ELF-1 (cell line): ENCODE measurements around the gene GRB10.
A peak's percentile ranks its signal among the peaks of the same experiment; 100 is the strongest.

Experiments
- DNase-seq: peaks from one replicate; pipeline ENCODE4 v3.0.0-alpha.2; 2016; ENCODE audit warnings: low read depth, low spot score

GRB10 gene

GRCh38 chr7:50803359-50804337 is 21.0 kb upstream of the GRB10 start:
- no peak for DNase-seq

- no peak for DNase-seq
These were observed 19.2 kb upstream of the GRB10 start for GRCh38 chr7:50801907-50802306.

- no peak for DNase-seq
These were observed 17.2 kb upstream of the GRB10 start for GRCh38 chr7:50799873-50800272.

GRCh38 chr7:50798126-50798525 is 15.4 kb upstream of the GRB10 start:
- no peak for DNase-seq

GRCh38 chr7:50795831-50796230 is 13.1 kb upstream of the GRB10 start:
- no peak for DNase-seq

- no peak for DNase-seq
These were observed 12.6 kb upstream of the GRB10 start for GRCh38 chr7:50795253-50795652.

GRCh38 chr7:50793947-50794570 is 11.4 kb upstream of the GRB10 start:
- DNase-seq: peak; percentile 41

- DNase-seq: no peak
These were observed 10.6 kb upstream of the GRB10 start for GRCh38 chr7:50793120-50793946.

GRCh38 chr7:50792342-50793119 is 9.8 kb upstream of the GRB10 start:
- DNase-seq: peak; percentile 47

- DNase-seq: no peak
These were observed 9.2 kb upstream of the GRB10 start for GRCh38 chr7:50791938-50792341.

- DNase-seq: no peak
These were observed 8.8 kb upstream of the GRB10 start for GRCh38 chr7:50791363-50791937.

- DNase-seq: no peak
These were observed 7.7 kb upstream of the GRB10 start for GRCh38 chr7:50790381-50790780.

- no peak for DNase-seq
These were observed 5.7 kb upstream of the GRB10 start for GRCh38 chr7:50788382-50788781.

- DNase-seq: no peak
These were observed 5.1 kb upstream of the GRB10 start for GRCh38 chr7:50787825-50788224.

GRCh38 chr7:50785346-50785745 is 2.6 kb upstream of the GRB10 start:
- DNase-seq: no peak

- no peak for DNase-seq
These were observed 1.3 kb upstream of the GRB10 start for GRCh38 chr7:50783801-50784507.

- no peak for DNase-seq
These were observed 607 bp upstream of the GRB10 start for GRCh38 chr7:50783303-50783702.

GRCh38 chr7:50781381-50782293 is 1.1 kb downstream of the GRB10 start:
- no peak for DNase-seq

- no peak for DNase-seq
These were observed 2.3 kb downstream of the GRB10 start for GRCh38 chr7:50780436-50780835.
